Esophagus squamous epithelium (tissue), 5 donors: ENCODE results near the gene FSHB. TPM values are rescaled to one million over a fixed set of nuclear protein-coding genes. Genes with fewer than 3 reads are reported as not detected.

Source experiments
- DNase-seq: peaks from one replicate; lab custom pipeline; 2025; lab: John Stamatoyannopoulos, UW
- H3K27ac ChIP-seq, 4 donors: fragments of 200-600 bp; sonication (generic); one replicate each; pipeline ENCODE4 v1.5.1; 2016 to 2019; ENCODE audit warnings: mild to moderate bottlenecking in 1 of 4
- H3K27me3 ChIP-seq, 4 donors: fragments of 200-600 bp; sonication (generic); 1 replicate in 3 of 4; 2 replicates in 1 of 4; pipeline versions ENCODE4 v1.5.1 to v1.6.0; 2017 to 2021; ENCODE audit warnings: antibody characterized with exemption in 1 of 4
- H3K36me3 ChIP-seq, 3 donors: fragments of 200-600 bp; sonication (generic); one replicate each; pipeline ENCODE4 v1.5.1; 2016 to 2019
- H3K4me1 ChIP-seq, 3 donors: fragments of 200-600 bp; sonication (generic); one replicate each; pipeline ENCODE4 v1.5.1; 2017 to 2019
- H3K4me3 ChIP-seq, 4 donors: fragments of 200-600 bp; sonication (generic); 1 replicate in 3 of 4; 2 replicates in 1 of 4; pipeline ENCODE4 v1.5.1; 2016 to 2019; ENCODE audit warnings: mild to moderate bottlenecking in 2 of 4, moderate library complexity in 1 of 4
- H3K9me3 ChIP-seq, 3 donors: fragments of 200-600 bp; sonication (generic); one replicate each; pipeline ENCODE4 v1.5.1; 2016 to 2019
- POLR2A ChIP-seq, 4 donors: fragments of 450-650 bp; IDR thresholded peaks; one replicate each; pipeline ENCODE4 v1.6.1; 2017; ENCODE audit warnings: antibody characterized with exemption in 4 of 4, mild to moderate bottlenecking in 4 of 4, moderate library complexity in 3 of 4
- WGBS, 2 donors: methylation state at CpG; one replicate each; pipeline ENCODE4 v1.1.5; 2018; 5-methylcytosine and 5-hydroxymethylcytosine counted together
- intact Hi-C: fragments of 100-400 bp; cut with DNase I; formaldehyde crosslinking; loops from one replicate; pipeline ENCODE4 v1.15.0; 2022
- total RNA-seq, 4 donors: library from RNA; depleted of rRNA; stranded (reverse); fragments of >200 nt; gene quantifications; one replicate each; pipeline ENCODE4 v1.1.0, GENCODE V29; 2016
- TF ChIP-seq, protein P1 (sequence below), 6 experiments: fragments of 450-650 bp in 4 of 6; fragments of 200-600 bp in 2 of 6; sonication (generic) in 2 of 6; IDR thresholded peaks; one replicate each; pipeline ENCODE4 v1.5.1; 2016 to 2019; ENCODE audit warnings: antibody characterized with exemption in 6 of 6, mild to moderate bottlenecking in 4 of 6, moderate library complexity in 4 of 6
- donor health status: DM: yes; HTN: yes; CAD: no.

FSHB gene
- total RNA-seq, 4 donors from 2014 or later = not detected

DNA sequence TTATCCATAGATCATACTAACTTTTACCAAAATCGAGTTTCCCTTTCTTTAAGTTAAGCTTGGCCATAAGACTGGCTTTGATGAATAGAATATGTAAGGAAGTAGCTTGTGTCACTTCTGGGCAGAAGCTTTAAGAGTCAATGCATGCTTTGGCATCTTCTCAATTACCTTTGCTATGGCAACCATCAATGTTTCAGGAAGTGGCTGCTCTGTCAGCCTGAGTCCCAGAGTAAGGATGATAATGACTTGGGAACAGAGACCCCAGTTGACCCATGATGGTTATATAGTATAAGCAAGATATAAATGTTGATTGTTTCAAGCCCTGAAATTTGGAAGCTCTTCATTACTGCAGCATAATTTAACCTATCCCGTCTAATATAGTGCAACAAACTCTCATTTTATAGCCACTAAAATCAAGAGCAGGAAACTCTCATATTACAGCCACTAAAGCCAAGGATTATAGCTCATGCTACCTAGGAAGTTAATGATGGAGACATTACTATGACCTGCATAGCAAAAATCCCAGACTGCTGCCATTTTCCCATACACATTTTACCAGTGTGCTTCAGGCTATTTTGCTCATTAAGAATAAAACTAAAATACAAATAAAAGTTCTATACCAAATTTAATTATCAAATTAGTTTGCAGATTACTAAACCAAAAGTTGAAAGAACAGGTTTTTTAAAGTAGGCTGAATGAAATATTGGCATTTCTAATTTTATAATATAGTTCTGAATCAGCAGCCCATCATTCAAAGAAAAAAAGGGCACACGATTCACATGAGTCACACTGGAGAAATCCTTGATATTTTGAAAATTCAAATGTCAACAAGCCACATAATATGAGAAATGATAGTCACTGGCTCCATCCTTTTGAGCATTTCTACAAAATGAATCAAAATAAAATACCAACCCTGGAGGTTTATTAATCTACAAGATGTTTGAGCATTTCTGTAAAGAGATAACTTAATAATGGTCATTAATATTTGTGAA, 23.8 kb downstream of the FSHB start:
- H3K9me3 ChIP-seq = no peaks in the 10 kb centered on the region
- intact Hi-C loops = no loop called here
- TF ChIP-seq, protein P1, sequence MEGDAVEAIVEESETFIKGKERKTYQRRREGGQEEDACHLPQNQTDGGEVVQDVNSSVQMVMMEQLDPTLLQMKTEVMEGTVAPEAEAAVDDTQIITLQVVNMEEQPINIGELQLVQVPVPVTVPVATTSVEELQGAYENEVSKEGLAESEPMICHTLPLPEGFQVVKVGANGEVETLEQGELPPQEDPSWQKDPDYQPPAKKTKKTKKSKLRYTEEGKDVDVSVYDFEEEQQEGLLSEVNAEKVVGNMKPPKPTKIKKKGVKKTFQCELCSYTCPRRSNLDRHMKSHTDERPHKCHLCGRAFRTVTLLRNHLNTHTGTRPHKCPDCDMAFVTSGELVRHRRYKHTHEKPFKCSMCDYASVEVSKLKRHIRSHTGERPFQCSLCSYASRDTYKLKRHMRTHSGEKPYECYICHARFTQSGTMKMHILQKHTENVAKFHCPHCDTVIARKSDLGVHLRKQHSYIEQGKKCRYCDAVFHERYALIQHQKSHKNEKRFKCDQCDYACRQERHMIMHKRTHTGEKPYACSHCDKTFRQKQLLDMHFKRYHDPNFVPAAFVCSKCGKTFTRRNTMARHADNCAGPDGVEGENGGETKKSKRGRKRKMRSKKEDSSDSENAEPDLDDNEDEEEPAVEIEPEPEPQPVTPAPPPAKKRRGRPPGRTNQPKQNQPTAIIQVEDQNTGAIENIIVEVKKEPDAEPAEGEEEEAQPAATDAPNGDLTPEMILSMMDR (IDR thresholded peaks at IDR 0.05) = no peak
- no peak for TF ChIP-seq POLR2A (IDR thresholded peaks at IDR 0.05)
- 40 to 45% methylated on average over 3 of the region's 3 CpGs for WGBS, 2 donors
- no peak overlapping the region for H3K27ac ChIP-seq
- no peaks in the 10 kb centered on the region for H3K4me1 ChIP-seq
- no peaks in the 10 kb centered on the region for H3K27me3 ChIP-seq
- DNase-seq = no peak
- no peaks in the 10 kb centered on the region for H3K36me3 ChIP-seq
- no peak overlapping the region for H3K4me3 ChIP-seq

DNA sequence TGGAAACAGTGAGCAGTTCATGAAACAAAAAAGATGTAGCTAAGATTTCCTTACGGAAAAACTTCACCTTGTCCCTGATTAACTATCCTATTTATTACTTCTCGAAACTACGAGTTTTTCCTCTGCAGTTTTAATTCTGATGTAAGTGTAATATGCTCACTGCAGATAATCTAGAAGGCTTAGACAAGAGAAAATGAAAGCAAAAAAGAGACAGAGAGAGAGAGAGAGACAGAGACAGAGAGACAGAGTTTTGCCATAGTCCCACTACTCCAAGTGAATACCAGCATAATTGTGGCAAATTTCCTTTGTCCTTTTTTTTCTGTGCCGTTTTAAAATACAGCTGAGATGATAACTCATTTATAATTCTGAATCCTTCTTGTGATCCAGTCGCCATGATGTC, 24.8 kb downstream of the FSHB start:
- no peak for TF ChIP-seq POLR2A (IDR thresholded peaks at IDR 0.05)
- TF ChIP-seq, protein P1 (IDR thresholded peaks at IDR 0.05) = no peak
- no peaks in the 10 kb centered on the region for H3K36me3 ChIP-seq
- no peaks in the 10 kb centered on the region for H3K27me3 ChIP-seq
- DNase-seq = no peak
- H3K4me1 ChIP-seq = no peaks in the 10 kb centered on the region
- WGBS, 2 donors = 77 to 80% methylated on average over 5 of the region's 5 CpGs
- intact Hi-C loops = no loop called here
- H3K27ac ChIP-seq = no peak overlapping the region
- no peak overlapping the region for H3K4me3 ChIP-seq
- H3K9me3 ChIP-seq = no peaks in the 10 kb centered on the region

DNA sequence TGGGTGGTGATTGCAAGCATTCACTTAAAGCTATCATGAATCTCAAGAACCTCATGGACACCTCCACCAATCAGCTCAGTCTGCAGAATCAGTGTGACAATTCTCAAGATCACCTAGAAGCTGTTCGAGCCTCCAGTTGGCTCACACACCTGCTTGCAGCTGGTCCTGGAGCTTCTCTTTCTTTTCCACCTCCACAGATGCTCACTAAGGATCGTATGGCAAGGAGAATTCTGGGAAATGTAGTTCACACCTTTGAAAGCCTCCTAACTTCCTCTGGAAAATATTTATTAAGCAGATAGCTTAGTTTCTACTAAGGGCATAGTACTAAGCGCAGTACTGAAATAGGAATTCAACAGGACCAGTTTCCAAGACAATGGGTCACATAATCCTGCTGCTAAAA, 26.2 kb downstream of the FSHB start:
- H3K27ac ChIP-seq = no peak overlapping the region
- no peaks in the 10 kb centered on the region for H3K36me3 ChIP-seq
- TF ChIP-seq, protein P1 (IDR thresholded peaks at IDR 0.05) = no peak
- no peak for TF ChIP-seq POLR2A (IDR thresholded peaks at IDR 0.05)
- H3K27me3 ChIP-seq = no peaks in the 10 kb centered on the region
- DNase-seq = no peak
- H3K4me3 ChIP-seq = no peak overlapping the region
- no peaks in the 10 kb centered on the region for H3K4me1 ChIP-seq
- H3K9me3 ChIP-seq = no peaks in the 10 kb centered on the region
- WGBS, 2 donors = 66 to 74% methylated on average over 3 of the region's 3 CpGs
- intact Hi-C loops = no loop called here

DNA sequence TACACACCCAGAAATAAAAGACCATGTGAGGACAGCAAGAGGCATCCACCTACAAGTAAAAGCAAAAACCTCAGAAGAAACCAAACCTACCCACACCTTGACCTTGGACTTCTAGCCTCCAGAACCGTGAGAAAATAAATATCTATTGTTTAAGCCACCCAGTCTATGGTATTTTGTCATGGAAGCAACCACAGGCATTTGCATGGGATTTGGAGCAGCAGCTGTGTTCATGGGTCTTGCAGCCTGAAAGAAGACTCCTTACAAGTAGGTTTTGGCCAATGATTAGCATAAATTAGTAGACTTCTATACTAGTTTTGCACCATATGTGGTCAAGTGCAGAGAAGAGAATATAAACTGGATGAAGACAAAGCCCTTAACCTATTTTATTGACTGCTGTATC, 27.9 kb downstream of the FSHB start:
- no peaks in the 10 kb centered on the region for H3K36me3 ChIP-seq
- no peaks in the 10 kb centered on the region for H3K9me3 ChIP-seq
- H3K4me1 ChIP-seq = no peaks in the 10 kb centered on the region
- H3K27me3 ChIP-seq = no peaks in the 10 kb centered on the region
- no peak for DNase-seq
- H3K27ac ChIP-seq = no peak overlapping the region
- intact Hi-C loops = no loop called here
- H3K4me3 ChIP-seq = no peak overlapping the region
- 22 to 30% methylated on average over 1 of the region's 1 CpG for WGBS, 2 donors
- TF ChIP-seq, protein P1 (IDR thresholded peaks at IDR 0.05) = no peak
- no peak for TF ChIP-seq POLR2A (IDR thresholded peaks at IDR 0.05)

DNA sequence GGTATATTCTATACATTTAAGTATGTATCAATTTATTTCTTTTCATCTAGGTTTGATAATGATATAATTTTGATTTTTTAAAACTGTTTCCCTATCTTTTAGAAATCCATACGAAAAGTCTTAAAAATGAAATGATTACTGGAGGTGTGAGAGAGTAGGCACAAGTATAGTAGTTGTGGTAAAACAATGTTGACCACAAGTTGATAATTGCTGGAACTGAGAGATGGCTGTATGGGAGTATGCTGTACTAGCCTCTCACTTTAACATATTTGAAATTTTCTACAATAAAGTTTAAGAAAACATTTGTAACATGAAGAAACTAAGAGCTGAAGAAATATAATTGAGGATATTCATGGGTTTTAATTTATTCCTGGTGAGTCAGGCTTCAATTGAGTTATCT, 30.0 kb downstream of the FSHB start:
- 68 to 78% methylated on average over 1 of the region's 1 CpG for WGBS, 2 donors
- Histone ChIP-seq H3K27ac (no peak overlapping the region), H3K4me1 (no peaks in the 10 kb centered on the region), H3K9me3 (no peaks in the 10 kb centered on the region), H3K27me3 (no peaks in the 10 kb centered on the region), H3K4me3 (no peak overlapping the region), H3K36me3 (no peaks in the 10 kb centered on the region)
- no peak for DNase-seq
- TF ChIP-seq POLR2A (IDR thresholded peaks at IDR 0.05) = no peak
- TF ChIP-seq, protein P1 (IDR thresholded peaks at IDR 0.05) = no peak
- intact Hi-C loops = no loop called here
